Epithelial cell of proximal tubule (primary cell): ENCODE data around the gene FRYL. TPM values are rescaled to one million over a fixed set of nuclear protein-coding genes. Genes with fewer than 3 reads are reported as not detected.

Experiments used
- DNase-seq: peaks from one replicate; pipeline ENCODE4 v3.0.0-alpha.2; 2011; ENCODE audit warnings: low read depth
- H3K4me3 ChIP-seq: 2 replicates; pipeline ENCODE4 v1.5.1; 2011; ENCODE audit warnings: low read depth, mild to moderate bottlenecking, low read length
- CTCF ChIP-seq: conservative IDR thresholded peaks from 2 replicates; pipeline ENCODE4 v1.5.1; 2012; ENCODE audit warnings: low read depth, mild to moderate bottlenecking, low read length
- total RNA-seq: library from RNA; depleted of rRNA; stranded (reverse); fragments of >200 nt; gene quantifications from 2 replicates; pipeline ENCODE4 v1.2.3, GENCODE V29; 2015

The FRYL gene
- total RNA-seq, 1 donor from 2014 or later: 22.5 TPM

- H3K4me3 ChIP-seq: no peak overlapping the region
- no peak for TF ChIP-seq CTCF
- no peak for DNase-seq
These were observed 144.1 kb downstream of the FRYL start for GRCh38 chr4:48635980-48636379.

GRCh38 chr4:48635310-48635709, 144.8 kb downstream of the FRYL start:
- no peak for TF ChIP-seq CTCF
- no peak overlapping the region for H3K4me3 ChIP-seq
- DNase-seq: no peak

- no peak overlapping the region for H3K4me3 ChIP-seq
- TF ChIP-seq CTCF: no peak
- no peak for DNase-seq
These were observed 145.3 kb downstream of the FRYL start for GRCh38 chr4:48634688-48635308.

- H3K4me3 ChIP-seq: no peak overlapping the region
- no peak for DNase-seq
- TF ChIP-seq CTCF: no peak
These were observed 146.4 kb downstream of the FRYL start for GRCh38 chr4:48633657-48634056.

- no peak for DNase-seq
These were observed 150.6 kb downstream of the FRYL start for GRCh38 chr4:48629458-48629857.

GRCh38 chr4:48623182-48623780, 156.8 kb downstream of the FRYL start:
- TF ChIP-seq CTCF: no peak
- H3K4me3 ChIP-seq: no peak overlapping the region
- DNase-seq: no peak

More at GRCh38 chr4:48629458-48629857, 150.6 kb downstream of the FRYL start:
- no peak overlapping the region for H3K4me3 ChIP-seq
- TF ChIP-seq CTCF: no peak

GRCh38 chr4:48620831-48621230, 159.2 kb downstream of the FRYL start:
- H3K4me3 ChIP-seq: no peak overlapping the region
- no peak for DNase-seq
- no peak for TF ChIP-seq CTCF
